Measurements from ENCODE around the gene ZBTB8B.
"Not testable (repeated sequence)": the region's sequence is repeated elsewhere in the genome, so short reads cannot be mapped to it uniquely, and the experiment has no call there.

ZBTB8B gene

GRCh38 chr1:32449457-32449831 is 15.4 kb upstream of the ZBTB8B start:
- not testable (repeated sequence) for H2AFZ ChIP-seq (ENCODE audit: low read length); H3F3A ChIP-seq (ENCODE audit: low read depth); H3K9me2 ChIP-seq (replicated peaks; ENCODE audit: low read depth, low read length); H3K27me3 ChIP-seq (ENCODE audit: insufficient read depth, low read length, poor library complexity, severe bottlenecking); H3K9me3 ChIP-seq (ENCODE audit: insufficient read depth, low read depth, low read length); H4K20me1 ChIP-seq (ENCODE audit: insufficient read depth, low read length, poor library complexity, severe bottlenecking); H3K4me3 ChIP-seq (ENCODE audit: low read length, poor library complexity, severe bottlenecking); H3K36me3 ChIP-seq (ENCODE audit: insufficient read depth, low read length); H3K9ac ChIP-seq (ENCODE audit: low read depth, low read length, poor library complexity, severe bottlenecking); H3K79me2 ChIP-seq (ENCODE audit: insufficient read depth, low read length); H3K4me1 ChIP-seq (ENCODE audit: insufficient read depth, low read length, poor library complexity, severe bottlenecking); H3K4me2 ChIP-seq (ENCODE audit: low read depth, low read length, poor library complexity, severe bottlenecking)
- TF ChIP-seq CTCF (conservative IDR thresholded peaks at IDR 0.05; ENCODE audit: low read length), result 0 out of 2 replicates have a peak, but pooled peaks have one; percentile 4

GRCh38 chr1:32454726-32455125 is 10.1 kb upstream of the ZBTB8B start:
- no peaks in the 10 kb centered on the region for H3K4me1 ChIP-seq (ENCODE audit: insufficient read depth, low read length, poor library complexity, severe bottlenecking)
- no peaks in the 10 kb centered on the region for H3K79me2 ChIP-seq (ENCODE audit: insufficient read depth, low read length)
- no peaks in the 10 kb centered on the region for H3K27me3 ChIP-seq (ENCODE audit: insufficient read depth, low read length, poor library complexity, severe bottlenecking)
- H3K9me3 ChIP-seq (ENCODE audit: insufficient read depth, low read depth, low read length), result no peaks in the 10 kb centered on the region; the same call in 1 of the 2 replicates
- no peaks in the 10 kb centered on the region for H3F3A ChIP-seq (ENCODE audit: low read depth)
- H2AFZ ChIP-seq (ENCODE audit: low read length), result no peak overlapping the region
- H3K9me2 ChIP-seq (replicated peaks; ENCODE audit: low read depth, low read length), result no peaks in the 10 kb centered on the region
- TF ChIP-seq CTCF (conservative IDR thresholded peaks at IDR 0.05; ENCODE audit: low read length) (no peak), EZH2phosphoT487 (IDR thresholded peaks at IDR 0.05; ENCODE audit: borderline replicate concordance) (no peak)
- H3K9ac ChIP-seq (ENCODE audit: low read depth, low read length, poor library complexity, severe bottlenecking), result no peak overlapping the region
- H3K4me3 ChIP-seq (ENCODE audit: low read length, poor library complexity, severe bottlenecking), result no peak overlapping the region
- no peak overlapping the region for H3K4me2 ChIP-seq (ENCODE audit: low read depth, low read length, poor library complexity, severe bottlenecking)
- no peaks in the 10 kb centered on the region for H4K20me1 ChIP-seq (ENCODE audit: insufficient read depth, low read length, poor library complexity, severe bottlenecking)
- no peaks in the 10 kb centered on the region for H3K36me3 ChIP-seq (ENCODE audit: insufficient read depth, low read length)

- TF ChIP-seq EZH2phosphoT487 (IDR thresholded peaks at IDR 0.05; ENCODE audit: borderline replicate concordance) (no peak), CTCF (conservative IDR thresholded peaks at IDR 0.05; ENCODE audit: low read length) (no peak)
- no peaks in the 10 kb centered on the region for H3K27me3 ChIP-seq (ENCODE audit: insufficient read depth, low read length, poor library complexity, severe bottlenecking)
- no peaks in the 10 kb centered on the region for H3K4me1 ChIP-seq (ENCODE audit: insufficient read depth, low read length, poor library complexity, severe bottlenecking)
- no peaks in the 10 kb centered on the region for H3K79me2 ChIP-seq (ENCODE audit: insufficient read depth, low read length)
- H3K4me2 ChIP-seq (ENCODE audit: low read depth, low read length, poor library complexity, severe bottlenecking), result no peak overlapping the region
- no peaks in the 10 kb centered on the region for H3K36me3 ChIP-seq (ENCODE audit: insufficient read depth, low read length)
- H4K20me1 ChIP-seq (ENCODE audit: insufficient read depth, low read length, poor library complexity, severe bottlenecking), result no peaks in the 10 kb centered on the region
- H3F3A ChIP-seq (ENCODE audit: low read depth), result no peaks in the 10 kb centered on the region
- H2AFZ ChIP-seq (ENCODE audit: low read length), result no peak overlapping the region
- H3K9ac ChIP-seq (ENCODE audit: low read depth, low read length, poor library complexity, severe bottlenecking), result no peak overlapping the region
- no peak overlapping the region for H3K4me3 ChIP-seq (ENCODE audit: low read length, poor library complexity, severe bottlenecking)
- no peaks in the 10 kb centered on the region for H3K9me2 ChIP-seq (replicated peaks; ENCODE audit: low read depth, low read length)
- no peaks in the 10 kb centered on the region; the same call in 1 of the 2 replicates for H3K9me3 ChIP-seq (ENCODE audit: insufficient read depth, low read depth, low read length)
Observed at GRCh38 chr1:32455958-32456357, 8.9 kb upstream of the ZBTB8B start.

GRCh38 chr1:32458798-32459197 is 6.1 kb upstream of the ZBTB8B start:
- H3K9me2 ChIP-seq (replicated peaks; ENCODE audit: low read depth, low read length); H3K79me2 ChIP-seq (ENCODE audit: insufficient read depth, low read length); H3F3A ChIP-seq (ENCODE audit: low read depth); H3K4me2 ChIP-seq (ENCODE audit: low read depth, low read length, poor library complexity, severe bottlenecking); H3K4me3 ChIP-seq (ENCODE audit: low read length, poor library complexity, severe bottlenecking); H4K20me1 ChIP-seq (ENCODE audit: insufficient read depth, low read length, poor library complexity, severe bottlenecking); H3K4me1 ChIP-seq (ENCODE audit: insufficient read depth, low read length, poor library complexity, severe bottlenecking); H3K9ac ChIP-seq (ENCODE audit: low read depth, low read length, poor library complexity, severe bottlenecking); H2AFZ ChIP-seq (ENCODE audit: low read length); H3K9me3 ChIP-seq (ENCODE audit: insufficient read depth, low read depth, low read length); H3K36me3 ChIP-seq (ENCODE audit: insufficient read depth, low read length); H3K27me3 ChIP-seq (ENCODE audit: insufficient read depth, low read length, poor library complexity, severe bottlenecking): not testable (repeated sequence)

- H3K79me2 ChIP-seq (ENCODE audit: insufficient read depth, low read length); H3K36me3 ChIP-seq (ENCODE audit: insufficient read depth, low read length); H2AFZ ChIP-seq (ENCODE audit: low read length); H3K9me2 ChIP-seq (replicated peaks; ENCODE audit: low read depth, low read length); H3K9ac ChIP-seq (ENCODE audit: low read depth, low read length, poor library complexity, severe bottlenecking); H3F3A ChIP-seq (ENCODE audit: low read depth); H4K20me1 ChIP-seq (ENCODE audit: insufficient read depth, low read length, poor library complexity, severe bottlenecking); H3K27me3 ChIP-seq (ENCODE audit: insufficient read depth, low read length, poor library complexity, severe bottlenecking); H3K4me1 ChIP-seq (ENCODE audit: insufficient read depth, low read length, poor library complexity, severe bottlenecking); H3K4me3 ChIP-seq (ENCODE audit: low read length, poor library complexity, severe bottlenecking); H3K4me2 ChIP-seq (ENCODE audit: low read depth, low read length, poor library complexity, severe bottlenecking); H3K9me3 ChIP-seq (ENCODE audit: insufficient read depth, low read depth, low read length): not testable (repeated sequence)
Observed at GRCh38 chr1:32462977-32463376, 1.9 kb upstream of the ZBTB8B start.
